ENCODE results near the gene TRIM14.

The TRIM14 gene

GRCh38 chr9:98149422-98149821 lies 30.4 kb upstream of the TRIM14 start:
- no peak for DNase-seq (ENCODE audit: low read depth)
- no peak overlapping the region for H3K4me3 ChIP-seq (ENCODE audit: low read depth, low read length)
- TF ChIP-seq, protein P1, sequence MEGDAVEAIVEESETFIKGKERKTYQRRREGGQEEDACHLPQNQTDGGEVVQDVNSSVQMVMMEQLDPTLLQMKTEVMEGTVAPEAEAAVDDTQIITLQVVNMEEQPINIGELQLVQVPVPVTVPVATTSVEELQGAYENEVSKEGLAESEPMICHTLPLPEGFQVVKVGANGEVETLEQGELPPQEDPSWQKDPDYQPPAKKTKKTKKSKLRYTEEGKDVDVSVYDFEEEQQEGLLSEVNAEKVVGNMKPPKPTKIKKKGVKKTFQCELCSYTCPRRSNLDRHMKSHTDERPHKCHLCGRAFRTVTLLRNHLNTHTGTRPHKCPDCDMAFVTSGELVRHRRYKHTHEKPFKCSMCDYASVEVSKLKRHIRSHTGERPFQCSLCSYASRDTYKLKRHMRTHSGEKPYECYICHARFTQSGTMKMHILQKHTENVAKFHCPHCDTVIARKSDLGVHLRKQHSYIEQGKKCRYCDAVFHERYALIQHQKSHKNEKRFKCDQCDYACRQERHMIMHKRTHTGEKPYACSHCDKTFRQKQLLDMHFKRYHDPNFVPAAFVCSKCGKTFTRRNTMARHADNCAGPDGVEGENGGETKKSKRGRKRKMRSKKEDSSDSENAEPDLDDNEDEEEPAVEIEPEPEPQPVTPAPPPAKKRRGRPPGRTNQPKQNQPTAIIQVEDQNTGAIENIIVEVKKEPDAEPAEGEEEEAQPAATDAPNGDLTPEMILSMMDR (conservative IDR thresholded peaks at IDR 0.05; ENCODE audit: low read depth, low read length): no peak

DNA sequence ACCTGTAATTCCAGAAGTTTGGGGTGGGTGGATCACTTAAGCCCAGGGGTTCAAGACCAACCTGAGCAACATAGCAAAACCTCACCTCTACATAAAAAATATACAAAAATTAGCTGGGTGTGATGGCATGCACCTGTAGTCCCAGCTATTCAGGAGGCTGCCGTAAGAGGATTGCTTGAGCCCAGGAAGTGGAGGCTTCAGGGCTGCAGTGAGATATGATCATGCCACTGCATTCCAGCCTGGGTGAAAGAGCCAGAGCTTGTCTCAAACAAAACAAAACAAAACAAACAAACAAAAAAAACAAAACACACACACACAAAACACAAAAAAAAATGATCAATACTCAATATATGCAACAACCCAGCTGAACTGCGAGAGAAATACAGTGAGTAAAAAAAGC lies 29.5 kb upstream of the TRIM14 start:
- no peak overlapping the region for H3K4me3 ChIP-seq (ENCODE audit: low read depth, low read length)
- TF ChIP-seq, protein P1 (conservative IDR thresholded peaks at IDR 0.05; ENCODE audit: low read depth, low read length): no peak
- DNase-seq (ENCODE audit: low read depth): no peak

DNA sequence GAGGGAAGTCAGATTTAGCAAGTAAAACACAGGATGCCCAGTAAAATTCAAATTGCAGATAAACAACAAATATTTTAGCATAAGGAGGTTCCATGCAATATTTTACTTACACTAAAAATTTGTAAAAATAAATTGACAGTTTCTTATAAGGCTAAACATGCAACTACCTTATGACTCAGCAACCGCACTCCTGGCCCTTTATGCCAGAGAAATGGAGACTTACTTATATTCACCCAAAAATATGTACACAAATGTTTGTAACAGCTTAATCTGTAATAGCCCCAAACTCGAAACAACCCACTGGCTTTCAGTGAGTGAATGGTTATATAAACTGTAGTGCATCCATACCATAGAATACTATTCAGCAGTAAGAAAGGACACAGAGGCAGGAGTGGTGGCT lies 28.6 kb upstream of the TRIM14 start:
- no peak for DNase-seq (ENCODE audit: low read depth)
- TF ChIP-seq, protein P1 (conservative IDR thresholded peaks at IDR 0.05; ENCODE audit: low read depth, low read length): no peak
- no peak overlapping the region for H3K4me3 ChIP-seq (ENCODE audit: low read depth, low read length)

DNA sequence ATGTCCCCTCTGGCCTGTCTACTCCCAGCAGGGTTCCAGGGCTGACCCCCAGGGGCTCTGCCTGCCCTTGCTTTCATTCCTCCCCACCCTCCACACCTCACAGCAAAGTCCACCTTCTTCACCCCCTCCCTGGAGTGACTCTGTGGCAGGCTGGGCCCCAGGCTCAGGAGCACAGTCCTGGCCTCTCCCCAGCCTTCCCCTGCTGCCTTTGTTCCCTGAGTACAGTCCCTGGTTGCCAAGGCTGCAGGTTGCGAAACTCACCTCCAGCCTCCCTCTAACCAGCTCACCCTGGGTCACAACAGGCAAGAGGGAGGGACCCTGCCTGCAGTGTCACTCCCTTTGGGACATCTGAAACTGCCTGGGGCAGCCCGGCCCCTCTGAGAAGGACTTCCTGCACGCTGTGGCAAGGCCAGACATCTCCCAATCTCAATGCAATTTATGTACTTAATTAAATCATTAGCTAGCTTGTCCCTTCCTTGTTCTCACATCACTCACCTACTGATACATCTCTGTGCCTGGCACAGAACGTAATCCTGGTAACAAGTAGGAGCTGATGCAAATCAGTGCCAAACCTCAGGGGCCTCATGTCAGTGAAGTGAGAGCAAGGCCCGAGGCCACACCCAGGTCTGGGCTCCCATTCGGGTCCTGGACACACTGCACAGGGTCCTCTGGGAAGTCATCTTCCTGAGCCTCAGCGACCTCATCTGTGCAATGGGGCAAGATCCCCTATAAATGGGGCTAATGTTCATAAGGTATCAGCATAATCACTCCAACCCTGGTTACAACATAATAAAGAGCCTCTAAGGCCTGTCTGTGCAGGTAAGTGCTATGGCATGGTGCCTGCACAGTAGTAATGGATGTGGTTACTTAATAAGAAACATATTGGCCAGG lies 27.3 kb upstream of the TRIM14 start:
- peak; percentile 50 for DNase-seq (ENCODE audit: low read depth)
- TF ChIP-seq, protein P1 (conservative IDR thresholded peaks at IDR 0.05; ENCODE audit: low read depth, low read length): no peak
- no peak overlapping the region for H3K4me3 ChIP-seq (ENCODE audit: low read depth, low read length)

GRCh38 chr9:98144631-98145030 lies 25.6 kb upstream of the TRIM14 start:
- H3K4me3 ChIP-seq (ENCODE audit: low read depth, low read length): no peak overlapping the region
- TF ChIP-seq, protein P1 (conservative IDR thresholded peaks at IDR 0.05; ENCODE audit: low read depth, low read length): no peak
- DNase-seq (ENCODE audit: low read depth): no peak

DNA sequence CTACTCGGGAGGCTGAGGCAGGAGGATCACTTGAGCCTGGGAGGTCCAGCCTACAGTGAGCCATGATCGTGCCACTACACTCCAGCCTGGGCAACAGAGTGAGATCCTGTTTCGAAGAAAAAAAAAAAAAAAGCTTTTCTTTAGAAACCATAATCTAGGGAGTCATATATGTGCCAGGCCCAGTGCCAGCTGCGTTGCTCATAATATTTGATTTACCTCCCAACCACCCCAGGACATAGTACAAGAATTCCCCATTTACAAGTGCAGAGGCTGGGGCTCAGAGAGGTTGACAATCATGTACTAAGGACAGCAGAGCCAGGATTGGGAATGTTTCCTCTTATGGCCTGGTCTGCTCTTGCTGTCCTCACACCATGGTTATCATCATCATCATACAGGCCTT lies 25.1 kb upstream of the TRIM14 start:
- no peak for DNase-seq (ENCODE audit: low read depth)
- TF ChIP-seq, protein P1 (conservative IDR thresholded peaks at IDR 0.05; ENCODE audit: low read depth, low read length): no peak
- no peak overlapping the region for H3K4me3 ChIP-seq (ENCODE audit: low read depth, low read length)
